Measurements from ENCODE around the gene OLFML2A. TPM values are rescaled to one million over a fixed set of nuclear protein-coding genes. Genes with fewer than 3 reads are reported as not detected.
A peak's percentile ranks its signal among the peaks of the same experiment; 100 is the strongest.
"Not testable (repeated sequence)": the region's sequence is repeated elsewhere in the genome, so short reads cannot be mapped to it uniquely, and the experiment has no call there.

Gene OLFML2A
- total RNA-seq (2014; rRNA removed; shearing (Covaris generic); ENCODE audit: low replicate concordance) = not detected in 2 replicates

GRCh38 chr9:124776954-124777648 is at the start of gene OLFML2A:
OLFML2A (plus strand) TSS chr9:124777133; CDS start chr9:124777271, 138 bp downstream.
- H3K4me2 ChIP-seq (ENCODE audit: low read depth, low read length, poor library complexity, severe bottlenecking) = no peak within 1 kb of the TSS
- no peaks in the 10 kb centered on the region for H3K36me3 ChIP-seq (ENCODE audit: insufficient read depth, low read length)
- DNase-seq = peak; percentile 4
- no peaks in the 10 kb centered on the region for H3K9me3 ChIP-seq (ENCODE audit: low read length)
- no peaks in the 10 kb centered on the region for H3K4me1 ChIP-seq (ENCODE audit: low read length)
- H2AFZ ChIP-seq (ENCODE audit: low read length) = no peak within 1 kb of the TSS
- no peak within 1 kb of the TSS for H3K4me3 ChIP-seq (ENCODE audit: low read length)
- no peaks in the 10 kb centered on the region for H3K79me2 ChIP-seq (ENCODE audit: low read length)
- H4K20me1 ChIP-seq (ENCODE audit: insufficient read depth, low read depth, low read length) = no peaks in the 10 kb centered on the region
- no peaks in the 10 kb centered on the region for H3K27me3 ChIP-seq (ENCODE audit: low read length)
- H3K9ac ChIP-seq (ENCODE audit: low read length) = no peak within 1 kb of the TSS
- no peak within 1 kb of the TSS for H3K27ac ChIP-seq (ENCODE audit: low read length)
- no peaks in the 10 kb centered on the region for H3K9me2 ChIP-seq (replicated peaks; ENCODE audit: insufficient read depth, low read length)

GRCh38 chr9:124730772-124731171 is 46.2 kb upstream of the OLFML2A start:
- Histone ChIP-seq H3K27me3 (ENCODE audit: low read length) (no peaks in the 10 kb centered on the region), H3K36me3 (ENCODE audit: insufficient read depth, low read length) (no peaks in the 10 kb centered on the region), H3K9me2 (replicated peaks; ENCODE audit: insufficient read depth, low read length) (no peaks in the 10 kb centered on the region), H4K20me1 (ENCODE audit: insufficient read depth, low read depth, low read length) (peaks cover 3% of the 10 kb centered on the region), H3K27ac (ENCODE audit: low read length) (no peak overlapping the region), H3K79me2 (ENCODE audit: low read length) (no peaks in the 10 kb centered on the region), H3K4me3 (ENCODE audit: low read length) (no peak overlapping the region), H2AFZ (ENCODE audit: low read length) (no peak overlapping the region), H3K9ac (ENCODE audit: low read length) (no peak overlapping the region), H3K4me2 (ENCODE audit: low read depth, low read length, poor library complexity, severe bottlenecking) (no peak overlapping the region), H3K9me3 (ENCODE audit: low read length) (no peaks in the 10 kb centered on the region), H3K4me1 (ENCODE audit: low read length) (no peaks in the 10 kb centered on the region)
- DNase-seq = no peak

DNA sequence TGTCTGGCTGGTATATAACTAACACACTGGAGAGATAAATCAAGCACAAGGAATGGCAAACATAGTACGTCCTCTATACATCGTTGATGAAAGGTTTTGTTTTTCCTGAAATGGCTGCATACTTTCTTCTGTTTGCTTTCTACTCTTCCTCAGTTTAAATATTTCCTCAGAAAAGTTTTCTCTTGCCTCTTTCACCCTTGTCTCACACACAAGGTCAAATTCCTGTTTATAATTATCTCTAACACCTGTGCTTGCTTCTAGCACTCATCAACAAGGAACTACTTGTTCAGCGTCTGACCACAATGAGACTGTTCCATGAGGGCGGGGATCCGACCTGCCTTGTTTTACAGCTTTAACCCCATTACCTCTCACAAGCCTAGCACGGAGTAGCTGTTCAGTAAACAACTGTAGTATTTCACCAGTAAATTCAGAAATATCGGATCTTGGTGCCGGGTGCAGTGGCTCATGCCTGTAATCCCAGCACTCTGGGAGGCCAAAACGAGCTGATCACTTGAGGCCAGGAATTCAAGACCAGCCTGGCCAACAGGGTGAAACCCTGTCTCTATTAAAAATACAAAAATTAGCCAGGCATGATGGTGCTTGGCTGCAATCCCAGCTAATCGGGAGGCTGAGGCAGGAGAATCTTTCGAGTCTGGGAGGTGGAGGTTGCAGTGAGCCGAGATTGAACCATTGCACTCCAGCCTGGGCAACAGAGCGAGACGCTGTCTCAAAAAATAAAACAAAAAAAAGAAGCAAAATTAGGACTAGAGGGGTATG is 42.8 kb upstream of the OLFML2A start:
- Histone ChIP-seq H3K27me3 (ENCODE audit: low read length) (no peaks in the 10 kb centered on the region), H3K4me2 (ENCODE audit: low read depth, low read length, poor library complexity, severe bottlenecking) (no peak overlapping the region), H3K4me1 (ENCODE audit: low read length) (no peaks in the 10 kb centered on the region), H4K20me1 (ENCODE audit: insufficient read depth, low read depth, low read length) (peaks cover 8% of the 10 kb centered on the region), H3K27ac (ENCODE audit: low read length) (no peak overlapping the region), H3K9ac (ENCODE audit: low read length) (no peak overlapping the region), H2AFZ (ENCODE audit: low read length) (no peak overlapping the region), H3K9me2 (replicated peaks; ENCODE audit: insufficient read depth, low read length) (no peaks in the 10 kb centered on the region), H3K4me3 (ENCODE audit: low read length) (no peak overlapping the region), H3K79me2 (ENCODE audit: low read length) (no peaks in the 10 kb centered on the region), H3K36me3 (ENCODE audit: insufficient read depth, low read length) (no peaks in the 10 kb centered on the region), H3K9me3 (ENCODE audit: low read length) (no peaks in the 10 kb centered on the region)
- no peak for DNase-seq

- H3K4me3 ChIP-seq (ENCODE audit: low read length); H3K9ac ChIP-seq (ENCODE audit: low read length); H3K4me2 ChIP-seq (ENCODE audit: low read depth, low read length, poor library complexity, severe bottlenecking); H3K4me1 ChIP-seq (ENCODE audit: low read length); DNase-seq; H3K36me3 ChIP-seq (ENCODE audit: insufficient read depth, low read length); H2AFZ ChIP-seq (ENCODE audit: low read length); H3K27ac ChIP-seq (ENCODE audit: low read length); H4K20me1 ChIP-seq (ENCODE audit: insufficient read depth, low read depth, low read length); H3K27me3 ChIP-seq (ENCODE audit: low read length); H3K9me3 ChIP-seq (ENCODE audit: low read length); H3K9me2 ChIP-seq (replicated peaks; ENCODE audit: insufficient read depth, low read length); H3K79me2 ChIP-seq (ENCODE audit: low read length): not testable (repeated sequence)
Measured at GRCh38 chr9:124734741-124735083, 42.2 kb upstream of the OLFML2A start.

DNA sequence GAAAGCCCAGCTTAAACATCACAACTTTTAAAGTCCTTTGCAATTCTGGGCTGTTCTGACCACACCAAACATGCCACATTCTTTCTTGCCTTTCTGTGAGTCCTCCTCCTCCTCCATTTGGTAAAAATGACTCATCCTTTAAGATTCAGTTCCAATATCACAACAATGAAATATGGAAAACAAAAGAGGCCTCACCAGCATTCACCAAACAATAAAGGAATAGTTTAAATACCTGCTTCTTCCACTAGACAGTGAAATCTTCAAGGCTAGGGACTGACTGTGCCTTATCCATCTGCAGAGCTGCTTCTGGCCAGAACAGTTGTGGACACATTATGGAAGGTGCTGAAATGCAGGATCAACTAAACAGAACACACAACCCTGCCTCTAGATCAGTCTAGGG is 41.8 kb upstream of the OLFML2A start:
- Histone ChIP-seq H3K9me3 (ENCODE audit: low read length) (no peaks in the 10 kb centered on the region), H3K9me2 (replicated peaks; ENCODE audit: insufficient read depth, low read length) (no peaks in the 10 kb centered on the region), H4K20me1 (ENCODE audit: insufficient read depth, low read depth, low read length) (peaks cover 8% of the 10 kb centered on the region), H3K27ac (ENCODE audit: low read length) (no peak overlapping the region), H3K4me3 (ENCODE audit: low read length) (no peak overlapping the region), H3K4me2 (ENCODE audit: low read depth, low read length, poor library complexity, severe bottlenecking) (no peak overlapping the region), H3K36me3 (ENCODE audit: insufficient read depth, low read length) (no peaks in the 10 kb centered on the region), H3K79me2 (ENCODE audit: low read length) (no peaks in the 10 kb centered on the region), H2AFZ (ENCODE audit: low read length) (no peak overlapping the region), H3K9ac (ENCODE audit: low read length) (no peak overlapping the region), H3K27me3 (ENCODE audit: low read length) (no peaks in the 10 kb centered on the region), H3K4me1 (ENCODE audit: low read length) (no peaks in the 10 kb centered on the region)
- no peak for DNase-seq

DNA sequence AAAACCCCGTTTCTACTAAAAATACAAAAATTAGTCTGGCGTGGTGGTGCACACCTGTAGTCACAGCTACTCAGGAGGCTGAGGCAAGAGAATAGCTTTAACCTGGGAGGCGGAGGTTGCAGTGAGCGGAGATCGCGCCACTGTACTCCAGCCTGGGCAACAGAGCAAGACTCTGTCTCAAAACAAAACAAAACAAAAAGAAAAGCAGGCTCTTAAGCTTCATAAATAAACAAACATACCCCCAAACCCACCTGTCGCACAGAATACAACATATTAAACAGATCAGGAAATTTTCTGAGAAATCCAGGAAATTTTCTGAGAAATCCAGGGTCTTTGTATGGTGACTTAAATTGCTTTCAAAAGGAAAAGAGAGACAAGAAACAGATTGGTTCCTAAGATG is 38.9 kb upstream of the OLFML2A start:
- H3K4me1 ChIP-seq (ENCODE audit: low read length); H3K9ac ChIP-seq (ENCODE audit: low read length); H3K9me3 ChIP-seq (ENCODE audit: low read length); H3K9me2 ChIP-seq (replicated peaks; ENCODE audit: insufficient read depth, low read length); H3K4me3 ChIP-seq (ENCODE audit: low read length); DNase-seq; H3K79me2 ChIP-seq (ENCODE audit: low read length); H2AFZ ChIP-seq (ENCODE audit: low read length); H3K36me3 ChIP-seq (ENCODE audit: insufficient read depth, low read length); H3K27me3 ChIP-seq (ENCODE audit: low read length); H3K27ac ChIP-seq (ENCODE audit: low read length); H3K4me2 ChIP-seq (ENCODE audit: low read depth, low read length, poor library complexity, severe bottlenecking): not testable (repeated sequence)
- peaks cover 19% of the 10 kb centered on the region for H4K20me1 ChIP-seq (ENCODE audit: insufficient read depth, low read depth, low read length)

DNA sequence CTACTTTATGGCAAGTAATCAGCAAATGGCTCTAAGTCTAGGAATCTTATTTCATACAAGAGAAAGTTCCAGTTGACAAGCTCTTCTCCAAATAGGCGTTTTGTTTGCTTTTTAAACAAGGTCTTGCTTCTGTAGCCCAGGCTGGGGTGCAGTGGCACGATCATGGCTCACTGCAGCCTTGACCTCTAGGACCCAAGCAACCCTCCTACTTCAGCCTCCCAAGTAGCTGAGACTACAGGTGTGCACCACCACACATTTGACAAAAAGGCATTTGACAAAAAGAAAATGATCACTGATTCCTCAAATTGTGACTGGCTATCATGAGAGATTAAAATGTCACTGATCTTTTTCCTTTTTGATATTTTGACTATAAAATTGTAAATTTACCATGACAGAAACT is 37.6 kb upstream of the OLFML2A start:
- Histone ChIP-seq H3K27me3 (ENCODE audit: low read length) (no peaks in the 10 kb centered on the region), H3K4me2 (ENCODE audit: low read depth, low read length, poor library complexity, severe bottlenecking) (no peak overlapping the region), H3K4me3 (ENCODE audit: low read length) (no peak overlapping the region), H3K79me2 (ENCODE audit: low read length) (no peaks in the 10 kb centered on the region), H3K36me3 (ENCODE audit: insufficient read depth, low read length) (no peaks in the 10 kb centered on the region), H3K9ac (ENCODE audit: low read length) (no peak overlapping the region), H4K20me1 (ENCODE audit: insufficient read depth, low read depth, low read length) (peaks cover 26% of the 10 kb centered on the region; the same call in 1 of the 2 replicates), H2AFZ (ENCODE audit: low read length) (no peak overlapping the region), H3K9me2 (replicated peaks; ENCODE audit: insufficient read depth, low read length) (no peaks in the 10 kb centered on the region), H3K9me3 (ENCODE audit: low read length) (no peaks in the 10 kb centered on the region), H3K4me1 (ENCODE audit: low read length) (peaks cover 5% of the 10 kb centered on the region), H3K27ac (ENCODE audit: low read length) (no peak overlapping the region)
- DNase-seq = no peak

GRCh38 chr9:124741149-124741548 is 35.8 kb upstream of the OLFML2A start:
- no peak overlapping the region for H2AFZ ChIP-seq (ENCODE audit: low read length)
- no peak overlapping the region for H3K4me2 ChIP-seq (ENCODE audit: low read depth, low read length, poor library complexity, severe bottlenecking)
- H3K9ac ChIP-seq (ENCODE audit: low read length) = no peak overlapping the region
- H3K36me3 ChIP-seq (ENCODE audit: insufficient read depth, low read length) = no peaks in the 10 kb centered on the region
- no peak overlapping the region for H3K4me3 ChIP-seq (ENCODE audit: low read length)
- no peaks in the 10 kb centered on the region for H3K9me3 ChIP-seq (ENCODE audit: low read length)
- H3K9me2 ChIP-seq (replicated peaks; ENCODE audit: insufficient read depth, low read length) = no peaks in the 10 kb centered on the region
- H3K27ac ChIP-seq (ENCODE audit: low read length) = no peak overlapping the region
- no peak for DNase-seq
- peaks cover 24% of the 10 kb centered on the region; the same call in 1 of the 2 replicates for H4K20me1 ChIP-seq (ENCODE audit: insufficient read depth, low read depth, low read length)
- H3K79me2 ChIP-seq (ENCODE audit: low read length) = no peaks in the 10 kb centered on the region
- peaks cover 5% of the 10 kb centered on the region for H3K4me1 ChIP-seq (ENCODE audit: low read length)
- no peaks in the 10 kb centered on the region for H3K27me3 ChIP-seq (ENCODE audit: low read length)
